ENCODE results near the gene TREML2. TPM values are rescaled to one million over a fixed set of nuclear protein-coding genes. Genes with fewer than 3 reads are reported as not detected.
A peak's percentile ranks its signal among the peaks of the same experiment; 100 is the strongest.

The TREML2 gene
- polyA plus RNA-seq, 3 donors = 0.09 to 0.16 (median 0.11) TPM

DNA sequence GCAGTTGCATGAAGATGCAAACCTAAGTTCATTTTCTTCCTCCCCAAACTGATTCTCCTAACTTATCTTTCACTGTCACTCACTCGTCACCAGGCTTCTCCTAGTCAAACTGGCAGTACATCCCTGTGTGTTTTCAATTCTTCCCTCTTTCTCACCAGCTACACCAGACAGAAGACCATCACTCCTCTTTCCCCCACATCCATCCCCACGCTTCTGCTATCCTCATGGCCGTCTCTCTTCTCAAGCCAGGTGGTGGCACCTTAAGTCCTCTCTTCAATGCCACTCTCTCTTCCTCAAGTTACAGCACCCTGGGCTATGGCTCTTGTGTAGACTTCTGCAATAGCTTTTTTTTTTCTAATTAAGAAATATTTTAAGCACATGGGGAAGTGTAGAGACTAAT, 23.7 kb downstream of the TREML2 start:
- DNase-seq = no peak

DNA sequence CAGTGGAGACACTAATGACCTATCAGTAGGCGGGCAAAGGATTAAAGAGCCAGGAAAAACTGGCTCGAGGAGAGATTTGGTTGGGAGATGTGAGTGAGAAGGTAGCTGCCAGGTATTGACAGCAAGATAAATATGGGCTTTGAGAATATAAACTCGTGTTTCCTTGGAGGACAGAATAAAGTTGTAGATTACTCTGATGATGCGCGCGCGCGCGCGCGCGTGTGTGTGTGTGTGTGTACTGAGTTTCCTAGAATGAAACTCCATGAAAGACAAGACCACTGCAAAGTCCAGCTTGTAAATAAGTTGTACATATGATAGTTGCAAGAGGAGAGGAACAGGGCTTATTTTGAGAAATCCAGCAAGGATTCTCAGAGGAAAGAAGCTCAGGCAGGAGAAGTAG, 24.8 kb downstream of the TREML2 start:
- no peak for DNase-seq

GRCh38 chr6:41175084-41175483, 25.9 kb downstream of the TREML2 start:
- DNase-seq = no peak

DNA sequence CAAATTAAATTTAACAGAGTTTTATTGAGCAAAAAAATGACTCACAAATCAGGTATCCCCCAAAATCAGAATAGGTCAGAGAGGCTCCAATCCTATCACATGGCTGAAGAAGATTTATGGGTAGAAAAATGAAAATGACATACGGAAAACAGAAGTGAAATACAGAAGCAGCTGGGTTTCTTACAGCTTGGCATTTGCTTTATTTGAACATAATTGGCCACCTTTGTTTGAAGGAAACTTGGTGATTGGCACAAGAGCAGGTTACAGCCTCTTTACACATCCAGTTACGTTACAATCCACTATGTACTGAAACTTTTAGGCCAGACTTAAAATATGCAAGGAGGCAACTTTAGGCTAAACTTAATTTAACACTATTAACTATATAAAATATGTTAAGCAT, 26.3 kb downstream of the TREML2 start:
- DNase-seq = no peak

DNA sequence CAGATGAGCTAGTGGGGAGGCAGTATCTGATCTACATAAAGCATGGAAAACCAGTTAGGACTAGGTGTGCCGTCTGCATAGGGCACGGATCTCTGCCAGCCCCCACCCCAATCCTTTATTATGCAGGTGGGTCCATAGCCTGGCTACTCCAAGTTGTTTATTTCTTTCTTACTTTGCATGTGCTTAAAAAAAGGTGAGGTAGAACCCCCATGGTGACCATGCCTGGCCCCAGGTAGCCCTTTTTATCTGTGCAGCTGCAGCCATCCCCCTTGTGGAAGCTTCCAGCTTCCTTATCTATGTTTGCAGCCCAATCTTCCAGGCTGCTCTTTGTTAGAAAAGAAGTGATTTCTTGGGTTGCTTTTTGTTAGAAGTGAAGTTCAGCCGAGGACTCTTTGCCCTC, 29.0 kb downstream of the TREML2 start:
- DNase-seq = no peak

- DNase-seq = no peak
Observed at GRCh38 chr6:41170547-41171160, 30.3 kb downstream of the TREML2 start.

GRCh38 chr6:41167173-41167963, 33.6 kb downstream of the TREML2 start:
- peak; percentile 53 for DNase-seq

DNA sequence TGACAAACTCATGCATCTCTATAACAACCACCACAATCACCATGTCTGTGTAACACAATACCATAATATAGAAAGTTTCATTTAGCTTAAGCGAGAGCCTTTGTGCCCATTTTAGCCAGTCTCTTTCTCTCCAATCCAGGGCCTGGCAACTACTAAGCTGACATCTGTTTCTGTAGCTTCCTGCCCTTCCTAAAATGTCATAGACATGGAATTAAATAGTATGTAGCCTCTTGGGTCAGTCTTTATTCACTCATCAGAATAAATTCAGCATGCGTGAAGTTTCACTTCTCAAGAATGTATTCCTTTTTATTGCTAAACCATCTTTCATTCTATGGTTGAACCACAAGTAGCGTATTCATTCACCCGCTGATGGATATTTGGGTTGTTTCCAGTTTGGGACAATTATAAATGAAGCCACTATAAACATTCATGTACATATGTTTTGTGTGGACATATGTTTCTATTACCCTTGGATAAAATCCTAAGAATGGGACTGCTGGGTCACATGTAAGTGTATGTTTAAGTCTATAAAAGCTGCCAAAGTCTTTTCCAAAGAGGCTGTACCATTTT, 36.3 kb downstream of the TREML2 start:
- DNase-seq = peak; percentile 67

- DNase-seq = no peak
Observed at GRCh38 chr6:41163419-41163717, 37.6 kb downstream of the TREML2 start.

DNA sequence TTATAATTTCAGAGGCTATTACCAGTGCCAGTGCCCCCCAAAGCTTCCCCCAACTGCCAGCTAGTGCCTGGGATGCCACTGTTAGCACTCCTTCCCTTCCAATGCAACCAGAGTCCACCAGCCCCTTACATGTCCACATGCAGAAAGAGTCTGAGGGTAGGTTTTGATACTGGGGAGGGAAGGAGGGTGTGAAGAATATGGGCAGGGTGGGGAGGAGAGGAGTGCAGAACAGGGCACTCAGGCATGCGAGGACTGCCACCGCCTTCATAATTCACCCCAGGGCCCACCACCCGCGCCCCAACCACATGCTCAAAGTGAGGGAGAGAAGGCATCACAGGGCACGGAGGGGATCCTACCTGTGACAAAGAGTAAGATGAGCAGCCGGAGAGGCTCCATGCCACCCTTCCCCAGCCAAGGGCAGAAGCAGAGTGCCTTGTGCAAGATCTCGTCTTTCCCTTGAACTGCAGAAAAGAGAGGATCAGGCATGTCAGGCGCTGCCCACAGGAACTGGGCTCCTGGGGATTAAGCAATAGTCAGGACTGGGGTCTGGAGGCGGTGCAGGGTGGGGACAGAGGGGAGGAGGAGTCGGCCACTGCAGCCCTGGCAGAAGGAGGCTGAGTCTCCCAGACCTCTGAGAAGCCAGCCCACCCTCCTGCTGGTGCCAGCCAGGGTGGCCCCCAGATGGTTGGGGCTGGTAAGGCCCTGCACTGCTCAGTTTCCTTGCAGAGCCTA, 38.1 kb downstream of the TREML2 start, which contains the start of gene TREM2:
TREM2 (minus strand) TSS at position 430 of the 732 bp plus-strand sequence; CDS start at position 396, 34 bp downstream.
- DNase-seq = no peak

- DNase-seq = no peak
Observed at GRCh38 chr6:41161851-41162552, 38.9 kb downstream of the TREML2 start.

- DNase-seq = no peak
Observed at GRCh38 chr6:41161380-41161779, 39.6 kb downstream of the TREML2 start.

GRCh38 chr6:41160933-41161332, 40.0 kb downstream of the TREML2 start:
- DNase-seq = no peak

- peak; percentile 71 for DNase-seq
Observed at GRCh38 chr6:41159415-41160082, 41.4 kb downstream of the TREML2 start.

DNA sequence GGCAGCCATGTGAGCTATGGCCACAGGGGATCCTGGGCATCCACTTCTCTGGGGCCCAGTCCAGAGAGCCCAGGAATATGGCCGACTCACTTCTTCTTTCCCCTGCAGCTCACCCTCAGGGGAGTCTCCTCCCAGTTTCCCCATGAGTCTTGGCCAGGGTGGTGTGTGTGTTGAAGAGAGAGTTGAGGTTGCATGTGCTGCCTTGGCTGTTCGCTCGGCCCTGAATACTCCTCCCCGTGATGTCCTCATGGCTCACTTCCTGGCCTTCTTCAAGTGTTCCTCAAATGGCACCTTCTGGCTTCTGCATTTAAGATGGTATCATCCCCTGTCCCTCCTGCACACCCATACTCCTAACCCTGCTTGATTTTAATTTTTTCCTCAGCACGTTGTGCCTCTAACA, 43.6 kb downstream of the TREML2 start:
- no peak for DNase-seq

GRCh38 chr6:41156771-41157170, 44.2 kb downstream of the TREML2 start:
- no peak for DNase-seq

GRCh38 chr6:41156001-41156400, 44.9 kb downstream of the TREML2 start:
- no peak for DNase-seq

DNA sequence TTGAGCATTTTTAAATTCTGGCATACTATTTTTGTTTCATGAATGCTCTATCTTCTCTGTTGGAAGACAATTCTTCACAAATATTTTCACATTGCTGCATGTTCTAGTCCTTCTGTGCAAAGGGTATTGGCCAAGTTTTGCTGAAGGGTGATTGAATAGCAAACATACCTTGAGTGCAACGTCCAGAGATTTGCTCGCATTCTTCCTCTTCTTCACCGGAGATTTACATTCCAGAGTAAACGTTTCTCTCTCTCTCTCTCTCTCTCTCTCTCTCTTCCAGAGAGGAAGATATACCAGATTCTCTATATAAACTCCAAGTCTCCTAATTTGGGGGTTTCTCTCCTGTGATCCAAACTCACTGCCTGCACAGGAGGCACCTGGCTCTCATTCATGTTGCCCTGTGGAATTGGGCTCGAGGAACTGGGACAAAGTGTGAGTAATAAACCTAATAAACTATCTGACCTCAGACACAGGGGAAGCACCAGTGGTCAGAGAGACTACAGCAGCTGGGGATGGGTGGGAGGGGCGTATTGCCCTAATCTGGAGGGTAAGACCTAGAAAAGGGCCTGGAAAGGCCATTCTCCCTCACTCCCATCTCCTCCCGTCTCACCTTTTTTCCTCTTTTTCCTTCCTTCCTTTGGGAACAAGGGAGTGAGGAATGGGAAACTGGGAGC, 45.7 kb downstream of the TREML2 start:
- DNase-seq = no peak

GRCh38 chr6:41153992-41154625, 46.8 kb downstream of the TREML2 start, which contains the start of gene TREML1:
Gene TREML1, minus strand, starts transcription at chr6:41154347. Its CDS starts 59 bp downstream, at chr6:41154288.
- DNase-seq = no peak

DNA sequence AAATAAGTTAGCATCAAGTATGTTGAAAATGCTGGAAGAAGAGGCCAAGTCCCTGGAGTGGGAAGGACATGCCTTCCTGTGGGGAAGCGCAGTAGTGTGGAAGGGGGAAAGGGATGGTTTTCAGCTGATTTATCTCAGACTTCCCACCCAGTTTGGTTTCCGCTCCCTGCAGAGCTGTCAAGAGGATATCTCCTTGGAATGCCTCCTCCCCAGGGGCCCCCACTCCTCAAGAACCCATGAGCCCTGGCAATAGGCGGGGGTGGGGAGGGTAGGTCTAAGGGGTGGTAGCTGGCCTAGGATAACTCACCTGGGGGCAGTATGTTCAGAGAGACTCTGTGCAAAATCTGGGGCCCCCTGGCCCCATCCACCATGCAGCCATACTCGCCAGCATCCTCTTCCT, 47.5 kb downstream of the TREML2 start:
- DNase-seq = no peak
